Jurkat, Clone E6-1 (cell line): ENCODE data around the gene FSTL3.

Experiments used
- DNase-seq: peaks from one replicate; pipeline ENCODE4 v3.0.0-alpha.2; 2011; ENCODE audit warnings: low read depth, low spot score
- H3K4me3 ChIP-seq: 2 replicates; pipeline ENCODE4 v1.5.1; 2011; ENCODE audit warnings: mild to moderate bottlenecking, low read length, control low read depth, moderate library complexity

FSTL3 gene

GRCh38 chr19:644363-644762, 31.8 kb upstream of the FSTL3 start:
- no peak for DNase-seq

GRCh38 chr19:644789-645188, 31.4 kb upstream of the FSTL3 start:
- no peak overlapping the region for H3K4me3 ChIP-seq
- no peak for DNase-seq

More at GRCh38 chr19:644363-644762, 31.8 kb upstream of the FSTL3 start:
- H3K4me3 ChIP-seq, result no peak overlapping the region

DNA sequence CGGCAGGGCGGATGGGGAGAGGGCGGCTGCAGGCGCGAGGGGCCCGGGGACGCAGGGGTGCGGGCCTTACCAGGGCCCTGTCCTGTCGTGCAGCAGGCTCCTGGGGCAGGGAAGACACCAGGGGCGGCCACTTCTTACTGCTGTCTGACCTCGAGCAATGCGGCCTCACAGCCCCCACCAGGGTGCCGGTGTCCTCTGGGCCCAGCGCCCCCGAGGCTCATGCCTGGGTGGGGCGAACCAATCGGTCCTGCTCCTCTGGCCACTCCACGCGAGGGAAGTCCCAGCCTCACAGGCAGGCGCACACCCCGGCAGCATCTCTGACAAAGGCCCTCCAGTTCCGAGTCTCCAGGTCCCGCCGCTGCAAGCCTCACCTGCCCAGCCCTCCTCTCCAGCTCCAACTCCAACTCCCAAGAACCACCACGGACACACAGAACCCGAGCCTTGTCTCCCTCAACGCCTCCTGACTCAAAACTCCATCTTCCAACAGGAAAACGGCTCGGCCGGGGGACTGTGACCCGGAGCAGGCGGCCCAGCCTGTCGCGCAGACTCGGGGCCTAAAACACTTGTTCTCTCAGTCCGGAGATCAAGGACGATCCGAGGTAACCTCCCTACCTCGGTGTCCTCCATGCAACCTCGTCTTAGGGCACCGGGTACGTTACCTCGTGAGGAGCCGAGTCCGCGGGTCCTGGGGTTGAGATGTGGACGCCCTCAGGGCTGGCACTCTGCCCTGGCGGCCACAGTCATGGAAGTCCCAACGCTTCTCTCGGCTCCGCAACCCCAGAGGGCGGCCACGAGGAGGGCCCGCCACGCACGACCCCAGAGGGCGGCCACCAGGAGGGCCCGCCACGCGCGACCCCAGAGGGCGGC, 30.0 kb upstream of the FSTL3 start:
- no peak overlapping the region for H3K4me3 ChIP-seq
- DNase-seq, result no peak

DNA sequence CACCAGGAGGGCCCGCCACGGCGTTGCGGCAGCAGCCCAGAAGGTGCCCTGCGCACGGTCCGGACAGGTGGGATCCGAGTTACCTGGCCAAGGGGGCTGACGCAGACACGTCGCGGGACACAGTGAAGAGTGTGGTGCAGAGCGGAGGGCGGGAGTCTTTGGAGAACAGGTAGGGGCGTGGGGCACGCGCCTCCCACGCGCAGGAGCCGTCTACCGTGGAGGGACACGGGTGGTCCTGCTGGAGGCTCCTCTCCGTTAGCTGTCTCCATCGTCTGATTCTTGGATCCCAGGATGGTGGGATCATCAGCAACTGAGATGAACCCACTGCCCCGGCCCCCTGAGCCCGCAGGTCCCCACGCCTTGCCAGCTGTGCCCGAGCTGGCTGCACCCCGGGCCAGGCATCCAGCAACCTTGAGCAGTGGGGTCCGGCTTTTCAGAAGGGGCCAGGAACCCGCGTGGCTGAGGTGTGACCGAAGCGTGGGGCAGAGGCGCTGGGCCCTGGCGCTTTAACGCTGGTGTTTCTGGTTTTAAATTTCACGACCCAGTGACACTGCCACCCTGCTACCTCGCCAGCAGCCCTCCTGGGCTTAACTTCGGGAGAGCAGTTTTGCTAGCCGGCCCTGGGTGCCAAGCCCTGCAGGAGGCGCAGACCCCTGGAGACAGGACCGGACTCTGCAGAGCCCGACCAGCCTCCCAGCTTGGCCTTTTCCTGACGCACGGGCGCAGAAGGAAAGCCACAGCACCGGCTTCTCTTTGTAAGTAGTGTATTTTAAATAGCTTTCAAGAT, 29.2 kb upstream of the FSTL3 start:
- DNase-seq, result no peak

DNA sequence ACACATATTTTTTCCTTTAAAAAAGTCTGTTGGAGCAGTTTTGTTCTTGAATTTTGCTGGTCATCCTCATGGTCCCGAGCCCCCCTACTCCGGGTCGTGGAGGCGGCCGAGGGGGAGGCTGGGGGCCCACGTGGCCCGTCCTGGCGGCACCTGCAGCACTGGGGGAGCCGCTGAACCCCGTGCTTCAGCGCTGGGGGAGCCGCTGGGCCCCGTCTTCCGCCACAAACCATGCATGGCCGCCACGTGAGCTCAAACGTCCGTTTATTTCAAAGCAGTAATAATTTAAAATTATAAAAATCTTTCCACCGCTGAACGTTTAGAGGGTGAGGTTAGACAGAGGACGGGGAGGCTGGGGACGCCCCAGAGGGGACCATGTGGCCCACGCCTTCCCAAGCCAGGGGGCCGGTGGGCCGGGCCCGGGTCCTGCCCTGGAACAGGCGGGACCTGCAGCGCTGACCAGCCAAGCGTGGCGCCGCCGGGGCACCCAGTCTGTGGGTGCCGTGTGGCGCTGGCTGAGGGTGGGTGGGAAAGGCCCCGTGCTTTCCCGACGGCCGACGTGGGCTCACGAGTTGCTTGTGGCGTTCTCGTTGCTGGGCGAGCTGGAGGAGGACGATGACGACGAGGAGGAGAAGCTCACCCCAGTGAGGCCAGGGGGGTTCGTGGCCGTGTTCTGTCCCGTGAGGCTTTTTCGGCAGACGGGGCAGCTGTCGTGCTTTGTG, 28.5 kb upstream of the FSTL3 start:
- no peak overlapping the region for H3K4me3 ChIP-seq
- no peak for DNase-seq

More for the DNA sequence above, 29.2 kb upstream of the FSTL3 start:
- H3K4me3 ChIP-seq, result no peak overlapping the region

- no peak for DNase-seq
- no peak overlapping the region for H3K4me3 ChIP-seq
These were observed 27.9 kb upstream of the FSTL3 start for GRCh38 chr19:648305-648704.

GRCh38 chr19:648904-649801, 27.0 kb upstream of the FSTL3 start:
- H3K4me3 ChIP-seq, result no peak overlapping the region
- DNase-seq, result no peak

DNA sequence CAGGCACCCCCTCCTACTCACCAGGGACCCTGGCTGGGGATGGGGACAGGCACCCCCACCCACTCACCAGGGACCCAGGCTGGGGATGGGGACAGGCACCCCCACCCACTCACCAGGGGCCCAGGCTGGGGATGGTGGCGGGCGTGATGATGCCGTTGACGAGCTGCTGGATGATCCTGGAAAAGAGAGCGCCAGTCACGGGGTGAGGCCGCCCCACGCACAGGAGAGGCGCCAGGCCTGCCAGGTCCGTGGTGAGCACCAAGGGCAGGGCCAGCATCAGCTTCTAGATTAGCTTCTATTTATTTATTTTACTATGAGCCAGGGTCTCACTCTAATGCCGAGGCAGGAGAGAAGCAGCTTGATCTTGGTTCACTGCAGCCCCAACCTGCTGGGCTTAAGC, 26.1 kb upstream of the FSTL3 start:
- H3K4me3 ChIP-seq, result no peak overlapping the region
- DNase-seq, result no peak

DNA sequence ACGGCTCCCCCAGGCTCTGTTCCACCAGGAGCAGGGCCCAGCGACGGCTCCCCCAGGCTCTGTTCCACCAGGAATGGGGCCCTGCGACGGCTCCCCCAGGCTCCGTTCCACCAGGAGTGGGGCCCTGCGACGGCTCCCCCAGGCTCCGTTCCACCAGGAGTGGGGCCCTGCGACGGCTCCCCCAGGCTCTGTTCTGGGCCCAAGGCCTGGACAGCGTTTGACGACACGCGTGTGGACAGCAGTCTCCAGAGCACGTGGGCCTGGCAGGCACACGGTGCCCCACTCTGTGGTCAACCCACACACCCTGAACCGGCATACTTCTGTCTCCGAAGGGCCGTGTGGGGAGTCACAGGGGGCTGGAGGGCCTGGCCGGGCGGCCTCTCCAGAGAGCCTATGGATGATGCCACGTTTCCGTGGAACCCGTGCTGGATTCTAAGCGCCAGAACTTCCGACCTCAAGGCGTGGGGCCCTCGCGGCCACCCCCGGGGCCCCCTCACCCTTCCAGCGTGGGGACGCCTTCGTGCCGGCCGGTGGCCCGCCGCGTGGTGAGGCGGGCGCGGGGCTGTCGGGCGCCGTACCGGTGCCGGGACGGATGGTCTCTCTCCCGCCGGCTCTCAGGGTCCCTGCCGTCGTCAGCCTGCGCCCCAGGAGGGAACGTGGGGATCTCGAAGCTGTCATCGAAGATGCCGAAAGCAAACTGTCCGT, 24.9 kb upstream of the FSTL3 start:
- no peak overlapping the region for H3K4me3 ChIP-seq
- DNase-seq, result no peak

DNA sequence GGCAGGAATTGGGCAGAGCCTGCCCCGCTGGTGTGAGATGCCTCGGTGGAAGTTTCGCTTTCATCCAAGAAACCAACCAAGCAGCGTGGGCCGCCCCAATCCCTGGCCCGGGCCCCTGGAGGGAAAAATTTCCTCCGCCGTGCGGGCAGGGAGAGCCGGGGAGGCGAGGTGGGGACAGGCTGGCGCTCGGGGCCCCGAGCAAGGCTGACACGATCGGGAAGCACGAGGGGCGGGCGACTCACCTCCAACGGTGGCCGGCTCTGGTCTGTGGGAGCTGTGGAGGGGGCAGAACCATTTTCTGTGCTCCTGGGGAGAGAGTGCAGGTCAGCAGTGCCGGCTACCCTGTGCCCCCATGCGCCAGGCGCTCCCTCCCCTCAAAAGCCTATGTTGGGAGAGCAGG, 24.2 kb upstream of the FSTL3 start:
- no peak overlapping the region for H3K4me3 ChIP-seq
- DNase-seq, result no peak

DNA sequence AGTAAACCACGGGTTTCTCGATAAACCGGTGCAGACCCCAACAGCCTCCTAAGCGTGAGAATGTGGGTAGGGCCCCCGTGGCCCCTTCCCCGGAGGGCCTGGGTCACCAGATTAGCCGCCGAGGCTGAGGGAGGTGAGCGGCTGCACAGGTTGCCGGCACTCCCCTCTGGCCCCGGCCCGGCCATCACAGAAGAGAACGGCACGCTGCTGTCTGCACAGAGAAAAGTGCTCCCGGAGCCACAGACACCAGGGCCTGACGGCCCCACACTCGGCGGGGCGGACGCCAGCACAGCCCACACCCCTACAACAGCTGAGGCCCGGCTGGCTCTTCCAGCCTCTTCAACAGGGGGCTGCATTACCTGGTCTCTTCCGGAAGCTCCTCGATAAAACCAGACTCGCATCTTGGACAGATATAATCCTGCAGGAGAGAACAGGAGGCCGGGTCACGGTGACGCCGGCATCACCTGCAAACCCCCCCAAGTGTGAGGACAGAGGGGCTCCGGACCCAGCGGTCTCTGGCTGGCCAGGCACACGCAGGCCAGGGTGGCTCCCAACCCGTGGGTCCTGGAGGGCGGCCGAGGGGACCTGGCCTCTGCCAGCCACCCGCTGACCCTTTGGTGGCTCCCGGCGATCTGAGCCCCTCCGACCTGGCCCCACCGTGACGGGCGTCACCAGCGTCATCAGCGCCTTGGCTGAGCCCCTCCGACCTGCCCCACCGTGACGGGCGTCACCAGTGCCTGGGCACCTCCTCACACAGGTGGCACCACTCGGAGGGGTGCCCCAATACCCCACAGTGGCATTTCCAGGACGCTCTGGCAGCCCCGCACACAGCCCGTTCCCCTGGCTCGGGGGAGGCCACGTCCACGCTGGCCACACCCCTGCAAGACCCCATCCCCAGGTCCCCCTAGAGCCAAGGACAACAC, 23.5 kb upstream of the FSTL3 start:
- no peak for DNase-seq
- no peak overlapping the region for H3K4me3 ChIP-seq

GRCh38 chr19:653425-653824, 22.8 kb upstream of the FSTL3 start:
- no peak for DNase-seq
- H3K4me3 ChIP-seq, result no peak overlapping the region

GRCh38 chr19:655691-656090, 20.5 kb upstream of the FSTL3 start:
- H3K4me3 ChIP-seq, result no peak overlapping the region
- no peak for DNase-seq

DNA sequence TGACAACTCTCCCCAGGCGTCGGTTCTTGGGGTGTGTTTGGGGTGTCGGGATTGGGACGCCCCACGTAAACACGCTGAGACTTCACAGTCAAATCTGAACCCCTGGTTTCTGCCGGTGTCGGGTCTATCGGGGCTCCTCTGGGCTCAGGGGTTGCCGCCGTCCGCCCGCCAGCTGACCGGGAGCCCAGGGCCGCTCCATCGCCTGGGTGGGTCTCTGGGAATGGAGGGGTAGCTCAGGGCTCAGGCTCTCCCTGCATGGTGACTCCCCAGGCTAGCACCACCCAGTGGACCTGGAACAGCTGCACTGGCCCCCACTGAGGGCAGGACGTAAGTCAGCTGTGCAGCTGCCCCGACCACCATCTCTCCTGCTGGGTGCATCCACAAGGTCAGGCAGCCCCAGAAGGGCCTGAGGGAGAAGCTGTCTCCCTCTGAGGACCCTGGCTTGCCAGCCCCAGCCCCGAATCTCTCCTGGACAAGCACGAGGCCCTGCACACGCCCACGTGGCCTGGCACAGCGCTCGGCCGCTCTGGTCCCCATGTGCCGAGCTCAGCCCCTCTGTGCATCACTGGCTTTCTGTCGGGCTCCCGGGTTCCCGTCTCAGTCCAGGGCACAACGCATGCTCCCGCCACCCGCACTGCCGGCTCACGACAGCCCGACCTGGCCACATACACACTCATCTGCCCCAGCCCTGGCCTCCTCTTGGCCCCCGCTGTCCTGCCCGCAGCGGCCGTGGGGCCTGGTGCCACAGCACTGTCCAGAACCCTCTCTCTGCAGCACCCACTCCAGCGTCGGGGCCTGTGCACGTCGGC, 19.2 kb upstream of the FSTL3 start:
- DNase-seq, result no peak
- H3K4me3 ChIP-seq, result no peak overlapping the region

- no peak overlapping the region for H3K4me3 ChIP-seq
- DNase-seq, result no peak
These were observed 18.6 kb upstream of the FSTL3 start for GRCh38 chr19:657611-658010.

DNA sequence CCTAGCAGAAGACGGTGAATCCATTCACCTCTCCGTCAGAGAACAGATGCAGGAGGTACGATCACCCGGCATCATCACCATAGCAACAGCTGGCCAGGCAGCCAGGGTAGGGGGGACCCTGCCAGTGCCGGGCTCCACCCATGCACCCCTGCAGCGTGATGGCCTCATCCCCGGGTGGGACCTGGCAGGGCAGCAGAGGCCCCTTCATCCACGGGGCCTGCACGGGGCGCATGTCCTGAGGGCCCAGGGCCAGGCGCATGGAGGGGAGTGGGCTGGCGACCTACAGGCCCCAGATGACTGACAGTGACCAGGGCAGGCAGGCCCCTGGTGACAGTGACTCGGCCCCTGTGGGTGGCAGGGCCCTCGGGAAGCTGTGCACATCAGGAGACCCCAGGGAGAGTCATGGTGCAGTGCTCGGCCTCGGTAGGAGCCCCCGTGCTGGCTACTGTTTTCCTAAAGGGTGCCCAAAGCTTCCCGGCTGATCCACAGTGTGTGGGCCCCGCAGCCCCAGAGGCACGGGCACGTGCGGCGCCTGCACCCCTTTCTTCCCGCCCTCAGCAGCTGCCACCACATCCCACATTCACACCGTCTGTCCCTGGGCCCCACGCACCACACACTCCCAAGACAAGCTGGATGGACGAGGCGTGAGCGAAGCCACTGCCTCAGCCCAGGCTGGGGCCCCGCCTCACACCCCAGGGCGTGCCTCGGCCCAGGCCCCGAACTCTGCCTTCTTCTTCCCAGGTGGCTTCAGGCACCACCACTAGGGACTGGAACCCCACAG, 17.9 kb upstream of the FSTL3 start:
- H3K4me3 ChIP-seq, result no peak overlapping the region
- no peak for DNase-seq
